ENCODE results near the gene SLC27A5. TPM values are rescaled to one million over a fixed set of nuclear protein-coding genes. Genes with fewer than 3 reads are reported as not detected.

Gene SLC27A5
- total RNA-seq, 2 donors from 2014 or later = 7.1 to 8.5 TPM

GRCh38 chr19:58555920-58556621 lies 44.3 kb upstream of the SLC27A5 start:
- H3K4me1 ChIP-seq (ENCODE audit: control insufficient read depth in 1 of 2, low read depth in 2 of 2) = peaks cover 29 to 50% of the 10 kb centered on the region in 2 donors

GRCh38 chr19:58555369-58555885 lies 43.6 kb upstream of the SLC27A5 start:
- Histone ChIP-seq H3K36me3 (peaks cover 32% of the 10 kb centered on the region), H3K27me3 (replicated peaks; ENCODE audit: insufficient read depth) (no peaks in the 10 kb centered on the region), H3K4me3 (peak overlapping the region; percentile 84), H3K4me1 (ENCODE audit: control insufficient read depth in 1 of 2, low read depth in 2 of 2) (peaks cover 29 to 49% of the 10 kb centered on the region in 2 donors), H3K27ac (peak overlapping the region; percentile 80 to 91), H3K9me3 (no peaks in the 10 kb centered on the region)
- DNase-seq (ENCODE audit: low spot score) (no peak), ATAC-seq (ENCODE audit: insufficient number of reproducible peaks, low FRiP score, low read depth) (no peak)
- TF ChIP-seq CTCF (IDR thresholded peaks at IDR 0.05) = no peak

More at GRCh38 chr19:58555920-58556621, 44.3 kb upstream of the SLC27A5 start:
- no peak for ATAC-seq (ENCODE audit: insufficient number of reproducible peaks, low FRiP score, low read depth)
- Histone ChIP-seq H3K4me3 (no peak overlapping the region), H3K27ac (peak overlapping the region; percentile 91 to 99), H3K36me3 (peaks cover 27% of the 10 kb centered on the region), H3K9me3 (no peaks in the 10 kb centered on the region), H3K27me3 (replicated peaks; ENCODE audit: insufficient read depth) (no peaks in the 10 kb centered on the region)
- DNase-seq (ENCODE audit: low spot score) = no peak
- TF ChIP-seq CTCF (IDR thresholded peaks at IDR 0.05) = no peak

GRCh38 chr19:58554494-58555368 lies 42.9 kb upstream of the SLC27A5 start, which contains the start of gene CHMP2A:
TSS of gene CHMP2A (minus strand) at chr19:58555105. CDS start at chr19:58554212, 893 bp downstream.
- ATAC-seq (ENCODE audit: insufficient number of reproducible peaks, low FRiP score, low read depth) (peak; percentile 51), DNase-seq (ENCODE audit: low spot score) (peak; percentile 93)
- H3K9me3 ChIP-seq = no peaks in the 10 kb centered on the region
- H3K36me3 ChIP-seq = peaks cover 39% of the 10 kb centered on the region
- H3K4me3 ChIP-seq = peak within 1 kb of the TSS; percentile 84
- H3K27ac ChIP-seq = peak within 1 kb of the TSS; percentile 80 to 91
- peaks cover 25 to 42% of the 10 kb centered on the region in 2 donors for H3K4me1 ChIP-seq (ENCODE audit: control insufficient read depth in 1 of 2, low read depth in 2 of 2)
- no peak for TF ChIP-seq CTCF (IDR thresholded peaks at IDR 0.05)
- no peaks in the 10 kb centered on the region for H3K27me3 ChIP-seq (replicated peaks; ENCODE audit: insufficient read depth)

- TF ChIP-seq CTCF (IDR thresholded peaks at IDR 0.05) = no peak
- H3K27me3 ChIP-seq (replicated peaks; ENCODE audit: insufficient read depth) = no peaks in the 10 kb centered on the region
Observed at GRCh38 chr19:58553799-58554493, 42.2 kb upstream of the SLC27A5 start.

More at GRCh38 chr19:58553799-58554493, 42.2 kb upstream of the SLC27A5 start:
- DNase-seq (ENCODE audit: low spot score) (no peak), ATAC-seq (ENCODE audit: insufficient number of reproducible peaks, low FRiP score, low read depth) (no peak)
- H3K4me1 ChIP-seq (ENCODE audit: control insufficient read depth in 1 of 2, low read depth in 2 of 2) = peaks cover 25 to 40% of the 10 kb centered on the region in 2 donors
- no peaks in the 10 kb centered on the region for H3K9me3 ChIP-seq
- peak overlapping the region; percentile 84 for H3K4me3 ChIP-seq
- peaks cover 47% of the 10 kb centered on the region for H3K36me3 ChIP-seq
- peak overlapping the region; percentile 80 to 91 for H3K27ac ChIP-seq

Data from thoracic aorta (tissue), 2 donors.